Fibroblast of lung (primary cell): Measurements from ENCODE around the gene PTPRE.

ENCODE experiments used
- EZH2 ChIP-seq: IDR thresholded peaks from 2 replicates; pipeline ENCODE4 v1.5.1; 2012; ENCODE audit warnings: low read length, control low read depth, mild to moderate bottlenecking; ENCODE audit errors: missing control alignments
- TF ChIP-seq, protein P1 (sequence below), 2 donors: IDR thresholded peaks in 1 of 2; conservative IDR thresholded peaks in 1 of 2; 1 replicate in 1 of 2; 2 replicates in 1 of 2; pipeline ENCODE4 v1.5.1; 2011 to 2012; ENCODE audit warnings: low read length in 2 of 2, control low read depth in 1 of 2, inconsistent platforms in 1 of 2, low read depth in 1 of 2, mild to moderate bottlenecking in 1 of 2

DNA sequence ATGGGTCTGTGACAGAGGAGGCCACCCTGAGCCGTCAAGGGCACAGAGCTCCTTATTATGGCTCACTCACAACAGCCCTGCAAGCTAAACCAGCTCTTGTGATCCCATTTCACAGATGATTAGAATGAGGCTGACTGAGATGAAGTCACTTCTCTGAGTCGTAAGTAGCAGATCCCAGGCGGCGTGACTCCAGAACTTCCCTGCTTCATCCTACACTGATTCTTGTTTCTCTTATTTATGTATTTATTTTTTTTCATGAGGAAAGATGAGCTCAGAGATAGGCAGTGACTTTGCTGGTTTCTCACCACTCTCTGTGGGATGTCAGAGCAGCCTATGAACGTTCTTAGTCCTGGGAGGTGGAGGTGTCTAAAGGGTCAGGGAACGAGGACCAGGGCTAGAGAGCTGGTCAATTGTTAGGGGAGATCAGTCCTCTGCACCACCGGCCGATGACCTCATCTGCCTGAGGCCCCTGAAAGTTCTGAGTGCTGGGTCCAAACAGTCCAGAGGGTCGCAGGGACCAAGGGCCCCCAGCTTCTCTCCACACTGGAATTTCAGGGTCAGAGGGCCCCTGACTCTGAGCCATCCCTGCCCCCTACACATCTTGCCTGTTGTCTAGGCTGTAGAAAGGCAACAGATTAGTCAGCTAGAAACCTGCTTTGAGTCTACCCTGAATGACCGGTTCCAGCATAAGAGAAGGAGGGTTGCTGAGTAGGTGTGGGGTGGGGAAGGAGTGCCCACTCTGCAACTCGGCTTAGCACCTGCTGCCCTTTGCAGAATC lies 32.0 kb upstream of the PTPRE start:
- no peak for TF ChIP-seq EZH2
- TF ChIP-seq, protein P1, sequence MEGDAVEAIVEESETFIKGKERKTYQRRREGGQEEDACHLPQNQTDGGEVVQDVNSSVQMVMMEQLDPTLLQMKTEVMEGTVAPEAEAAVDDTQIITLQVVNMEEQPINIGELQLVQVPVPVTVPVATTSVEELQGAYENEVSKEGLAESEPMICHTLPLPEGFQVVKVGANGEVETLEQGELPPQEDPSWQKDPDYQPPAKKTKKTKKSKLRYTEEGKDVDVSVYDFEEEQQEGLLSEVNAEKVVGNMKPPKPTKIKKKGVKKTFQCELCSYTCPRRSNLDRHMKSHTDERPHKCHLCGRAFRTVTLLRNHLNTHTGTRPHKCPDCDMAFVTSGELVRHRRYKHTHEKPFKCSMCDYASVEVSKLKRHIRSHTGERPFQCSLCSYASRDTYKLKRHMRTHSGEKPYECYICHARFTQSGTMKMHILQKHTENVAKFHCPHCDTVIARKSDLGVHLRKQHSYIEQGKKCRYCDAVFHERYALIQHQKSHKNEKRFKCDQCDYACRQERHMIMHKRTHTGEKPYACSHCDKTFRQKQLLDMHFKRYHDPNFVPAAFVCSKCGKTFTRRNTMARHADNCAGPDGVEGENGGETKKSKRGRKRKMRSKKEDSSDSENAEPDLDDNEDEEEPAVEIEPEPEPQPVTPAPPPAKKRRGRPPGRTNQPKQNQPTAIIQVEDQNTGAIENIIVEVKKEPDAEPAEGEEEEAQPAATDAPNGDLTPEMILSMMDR (conservative IDR thresholded peaks at IDR 0.05 in 1 of 2, IDR thresholded peaks at IDR 0.05 in 1 of 2; ENCODE audit: low read depth in 1 of 2, low read length in 2 of 2), result no peak
